SKM-1 (cell line): Measurements from ENCODE around the gene CASP1.
"Not testable (repeated sequence)": the region's sequence is repeated elsewhere in the genome, so short reads cannot be mapped to it uniquely, and the experiment has no call there.

ENCODE experiments used
- DNase-seq: peaks from one replicate; lab custom pipeline; 2025; ENCODE audit not compliant: unreplicated experiment; lab: John Stamatoyannopoulos, UW

The CASP1 gene

GRCh38 chr11:105034813-105035620, at the start of gene CASP1:
Gene CASP1, minus strand, starts transcription at chr11:105035144. Its CDS starts 31 bp downstream, at chr11:105035113.
- peak; percentile 43 for DNase-seq

GRCh38 chr11:105081412-105082150, 46.6 kb upstream of the CASP1 start:
- no peak for DNase-seq

GRCh38 chr11:105080171-105080906, 45.4 kb upstream of the CASP1 start:
- not testable (repeated sequence) for DNase-seq

- no peak for DNase-seq
Measured at GRCh38 chr11:105078283-105078682, 43.3 kb upstream of the CASP1 start.

GRCh38 chr11:105077141-105077790, 42.3 kb upstream of the CASP1 start:
- not testable (repeated sequence) for DNase-seq

GRCh38 chr11:105074166-105074530, 39.2 kb upstream of the CASP1 start:
- DNase-seq = no peak

- DNase-seq = no peak
Measured at GRCh38 chr11:105073456-105074165, 38.7 kb upstream of the CASP1 start.

- DNase-seq = not testable (repeated sequence)
Measured at GRCh38 chr11:105072080-105072479, 37.1 kb upstream of the CASP1 start.

- no peak for DNase-seq
Measured at GRCh38 chr11:105071089-105071732, 36.3 kb upstream of the CASP1 start.

- no peak for DNase-seq
Measured at GRCh38 chr11:105070306-105070705, 35.4 kb upstream of the CASP1 start.

GRCh38 chr11:105069749-105070148, 34.8 kb upstream of the CASP1 start:
- DNase-seq = not testable (repeated sequence)

GRCh38 chr11:105063245-105063941, 28.4 kb upstream of the CASP1 start:
- not testable (repeated sequence) for DNase-seq

- no peak for DNase-seq
Measured at GRCh38 chr11:105057432-105057831, 22.5 kb upstream of the CASP1 start.

GRCh38 chr11:105056446-105056845, 21.5 kb upstream of the CASP1 start:
- DNase-seq = no peak

GRCh38 chr11:105054723-105055493, 20.0 kb upstream of the CASP1 start:
- no peak for DNase-seq

- DNase-seq = no peak
Measured at GRCh38 chr11:105052487-105052886, 17.5 kb upstream of the CASP1 start.

GRCh38 chr11:105051559-105051958, 16.6 kb upstream of the CASP1 start:
- DNase-seq = no peak

- DNase-seq = no peak
Measured at GRCh38 chr11:105049481-105049880, 14.5 kb upstream of the CASP1 start.
